Cortex of kidney (tissue), 1 donor: Measurements from ENCODE around the gene MT1M.
A peak's percentile ranks its signal among the peaks of the same experiment; 100 is the strongest.
"Not testable (repeated sequence)": the region's sequence is repeated elsewhere in the genome, so short reads cannot be mapped to it uniquely, and the experiment has no call there.

Experiments used
- DNase-seq: peaks from one replicate; lab custom pipeline; 2025; lab: John Stamatoyannopoulos, UW

The MT1M gene

GRCh38 chr16:56632156-56632847 is at the start of gene MT1M:
Gene MT1M (plus strand): TSS chr16:56632659. CDS start chr16:56632732, 73 bp downstream.
- no peak for DNase-seq

GRCh38 chr16:56582911-56583310 is 49.5 kb upstream of the MT1M start:
- DNase-seq, result not testable (repeated sequence)

DNA sequence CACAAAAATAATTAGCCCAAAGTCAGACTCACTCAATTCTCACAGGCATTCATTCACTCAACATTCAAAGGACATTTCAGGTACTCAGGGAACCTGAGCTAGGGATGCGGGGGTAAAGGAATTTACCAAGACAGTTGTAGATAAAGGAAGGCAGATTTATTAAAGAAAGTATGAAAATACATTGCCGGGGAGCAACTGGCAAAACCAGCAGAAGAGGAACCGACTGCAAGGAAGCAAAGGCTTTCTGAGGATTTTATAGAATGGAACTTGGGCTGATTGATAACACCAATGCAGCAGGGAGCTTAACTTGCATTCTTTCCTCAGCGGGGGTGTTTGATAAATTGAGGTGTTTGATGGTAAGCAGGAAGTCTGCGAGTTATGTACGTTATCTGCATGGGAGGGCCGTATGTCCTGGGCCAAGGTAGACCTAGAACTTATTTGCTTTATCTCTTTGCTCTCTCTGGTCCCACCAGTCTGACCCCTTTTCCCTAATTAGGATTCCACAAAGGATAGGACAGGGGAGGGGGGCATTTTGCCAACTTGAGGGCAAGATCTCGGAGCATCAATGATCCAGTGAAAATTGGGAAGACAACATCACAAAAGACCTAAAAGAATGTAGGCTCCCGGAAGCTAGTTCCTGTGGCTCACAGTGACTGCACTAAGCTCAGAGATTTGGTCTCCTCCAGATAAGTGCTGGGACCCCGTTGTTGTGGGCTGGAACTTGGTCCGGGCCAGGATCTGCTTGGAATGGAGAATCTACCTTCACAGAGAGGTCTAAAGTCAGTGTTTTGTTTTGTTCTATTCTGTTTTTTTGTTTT is 48.9 kb upstream of the MT1M start:
- DNase-seq, result no peak

- no peak for DNase-seq
Observed at GRCh38 chr16:56584276-56584675, 48.2 kb upstream of the MT1M start.

- no peak for DNase-seq
Observed at GRCh38 chr16:56588781-56589140, 43.7 kb upstream of the MT1M start.

GRCh38 chr16:56589141-56590039 is 43.1 kb upstream of the MT1M start, which contains the start of gene MT3:
Gene MT3 (plus strand): TSS chr16:56589528. CDS start chr16:56589591, 63 bp downstream.
- no peak for DNase-seq

- DNase-seq, result no peak
Observed at GRCh38 chr16:56591377-56592060, 40.9 kb upstream of the MT1M start.

DNA sequence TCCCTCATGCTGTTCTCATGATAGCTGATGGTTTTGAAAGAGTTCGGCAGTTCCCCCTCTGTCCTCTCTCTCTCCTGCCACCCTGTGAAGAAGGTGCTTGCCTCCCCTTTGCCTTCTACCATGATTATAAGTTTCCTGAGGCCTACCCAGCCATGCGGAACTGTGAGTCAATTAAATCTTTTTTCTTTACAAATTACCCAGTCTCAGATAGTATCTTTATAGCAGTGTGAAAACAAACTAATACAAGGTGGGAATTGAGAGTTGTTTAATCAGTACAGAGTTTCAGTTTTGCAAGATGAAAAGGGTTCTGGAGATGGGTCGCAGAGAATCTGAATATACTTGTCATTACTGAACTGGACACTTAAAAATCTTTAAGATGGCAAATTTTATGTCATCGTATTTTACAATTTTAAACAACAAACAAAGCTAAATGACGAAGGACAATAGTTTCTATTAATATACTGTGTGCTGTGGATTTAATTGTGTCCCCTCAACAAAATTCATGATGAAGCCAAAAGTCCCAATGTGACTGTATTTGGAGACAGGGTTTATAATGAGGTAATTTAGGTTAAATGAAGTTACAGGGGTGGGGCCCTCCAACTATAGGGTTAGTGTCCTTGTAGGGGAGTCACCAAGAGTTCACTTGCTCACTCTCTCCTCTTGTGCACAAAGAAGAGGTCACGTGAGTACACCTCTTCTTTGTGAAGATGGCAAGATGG is 38.7 kb upstream of the MT1M start:
- no peak for DNase-seq

GRCh38 chr16:56594292-56594619 is 38.2 kb upstream of the MT1M start:
- no peak for DNase-seq

DNA sequence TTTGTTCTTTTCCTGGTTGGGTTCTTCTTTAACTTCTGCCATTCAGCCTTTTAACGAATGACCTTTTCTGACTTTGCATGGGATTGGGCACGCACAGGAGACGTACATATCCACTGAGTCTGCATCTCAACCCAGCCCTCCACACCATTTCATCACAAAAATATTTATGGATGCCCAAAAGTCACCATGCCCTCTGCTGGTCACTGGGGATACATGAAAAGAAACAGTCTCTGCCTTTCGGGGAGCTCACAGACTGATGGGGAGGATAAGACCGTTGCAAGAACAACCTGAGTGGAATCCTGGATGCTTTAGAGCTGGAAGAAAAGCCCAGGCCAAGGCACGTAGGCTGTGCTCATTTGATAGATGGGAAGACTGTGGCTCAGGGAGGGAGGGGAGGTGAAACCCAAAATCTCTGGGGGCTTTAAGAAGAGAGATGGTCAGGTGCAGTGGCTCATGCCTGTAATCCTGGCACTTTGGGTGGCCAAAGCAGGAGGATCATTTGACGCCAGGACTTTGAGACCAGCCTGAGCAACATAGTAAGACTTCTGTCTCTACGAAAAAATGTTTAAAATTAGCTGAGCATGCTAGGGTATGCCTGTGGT is 32.0 kb upstream of the MT1M start:
- no peak for DNase-seq

DNA sequence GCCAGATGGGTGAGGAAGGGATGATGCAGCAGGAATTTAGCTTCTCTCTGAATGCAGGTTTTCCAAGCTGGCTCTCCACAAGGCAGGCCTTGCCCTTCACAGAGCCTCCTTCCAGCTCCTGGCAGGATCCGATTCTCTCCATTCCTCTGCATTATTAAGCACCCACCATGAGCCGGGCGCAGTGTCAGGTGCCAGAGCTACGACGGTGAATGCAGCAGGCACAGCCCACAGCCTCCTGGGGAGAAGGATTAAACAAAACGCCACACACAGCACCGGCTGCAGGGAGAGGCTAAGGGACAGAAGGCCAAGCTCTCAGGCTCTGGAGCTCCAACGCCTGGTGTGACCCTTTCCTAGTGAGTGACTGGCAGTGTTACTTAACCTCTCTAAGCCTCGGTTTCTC is 31.1 kb upstream of the MT1M start:
- no peak for DNase-seq

DNA sequence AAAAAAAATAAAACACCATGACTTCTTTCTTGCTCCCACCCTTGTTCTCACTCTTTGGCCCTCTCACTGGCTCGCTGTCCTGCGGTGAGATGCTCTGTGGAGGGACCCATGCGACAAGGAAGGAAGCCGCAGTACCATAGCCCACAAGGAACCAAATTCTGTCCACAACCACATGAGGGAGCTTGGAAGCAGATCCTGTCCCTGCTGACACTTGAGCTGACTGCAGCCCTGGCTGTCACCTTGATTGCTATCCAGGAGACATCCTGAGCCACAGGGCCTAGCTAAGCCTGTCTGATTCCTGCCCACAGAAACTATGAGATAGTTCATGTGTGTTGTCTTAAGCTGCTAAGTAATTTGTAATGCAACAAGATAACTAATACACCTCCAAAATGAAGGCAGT is 28.9 kb upstream of the MT1M start:
- no peak for DNase-seq

DNA sequence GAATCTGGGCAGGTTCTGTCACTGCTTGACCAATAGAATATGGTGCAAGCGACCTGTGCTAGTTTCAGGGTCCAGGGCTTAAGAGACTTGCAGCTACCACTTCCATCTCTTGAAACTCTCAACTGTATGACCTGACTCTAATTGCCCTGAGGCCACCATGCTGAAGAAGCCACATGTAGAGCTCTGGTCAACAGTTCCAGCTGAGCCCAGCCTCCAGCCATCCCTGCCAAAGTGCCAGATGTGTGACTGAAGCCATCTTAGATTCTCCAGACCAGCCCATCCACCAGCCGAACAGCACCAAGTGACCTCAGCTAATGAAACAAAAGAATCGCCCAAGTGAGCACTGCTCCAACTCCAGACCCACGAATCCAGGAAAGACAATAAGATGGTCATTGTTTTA is 27.5 kb upstream of the MT1M start:
- no peak for DNase-seq

DNA sequence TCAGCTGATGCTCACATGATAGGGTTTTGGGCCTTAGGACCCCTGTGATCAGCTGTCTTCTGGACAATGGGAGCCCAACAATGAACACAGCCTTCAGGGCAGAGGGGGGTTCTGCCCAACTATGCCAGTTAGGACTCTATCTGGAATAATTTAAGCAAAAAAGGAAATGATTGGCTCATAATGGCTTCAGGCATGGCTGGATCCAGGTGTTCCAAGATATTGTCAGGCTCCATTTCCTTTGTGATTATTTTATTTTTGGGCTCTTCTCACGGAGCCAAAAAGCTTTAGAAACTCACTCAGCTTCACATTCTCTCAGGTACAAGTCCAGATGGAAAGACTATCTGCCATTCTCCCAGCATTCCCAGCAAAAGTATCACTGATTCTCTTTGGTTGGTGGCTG is 27.0 kb upstream of the MT1M start:
- DNase-seq, result no peak

DNA sequence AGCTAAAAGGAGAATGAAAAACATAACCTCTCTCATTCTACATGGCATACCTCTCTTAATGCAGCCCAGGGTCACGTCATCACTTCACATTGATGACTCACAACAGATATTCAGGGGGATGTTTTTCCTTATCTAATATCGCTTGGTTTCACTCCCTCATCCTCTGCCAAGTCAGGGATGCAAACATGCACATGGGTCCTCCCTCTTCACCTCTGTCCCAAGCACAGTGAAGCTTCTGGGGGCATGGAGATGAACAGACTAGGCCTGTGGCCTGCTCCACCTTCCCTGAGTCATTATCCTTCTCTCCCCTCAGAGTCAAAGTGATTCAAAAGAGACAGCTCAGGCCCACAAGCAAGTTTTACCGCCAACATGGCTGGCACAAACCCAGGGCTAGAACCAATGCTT is 26.4 kb upstream of the MT1M start:
- no peak for DNase-seq

DNA sequence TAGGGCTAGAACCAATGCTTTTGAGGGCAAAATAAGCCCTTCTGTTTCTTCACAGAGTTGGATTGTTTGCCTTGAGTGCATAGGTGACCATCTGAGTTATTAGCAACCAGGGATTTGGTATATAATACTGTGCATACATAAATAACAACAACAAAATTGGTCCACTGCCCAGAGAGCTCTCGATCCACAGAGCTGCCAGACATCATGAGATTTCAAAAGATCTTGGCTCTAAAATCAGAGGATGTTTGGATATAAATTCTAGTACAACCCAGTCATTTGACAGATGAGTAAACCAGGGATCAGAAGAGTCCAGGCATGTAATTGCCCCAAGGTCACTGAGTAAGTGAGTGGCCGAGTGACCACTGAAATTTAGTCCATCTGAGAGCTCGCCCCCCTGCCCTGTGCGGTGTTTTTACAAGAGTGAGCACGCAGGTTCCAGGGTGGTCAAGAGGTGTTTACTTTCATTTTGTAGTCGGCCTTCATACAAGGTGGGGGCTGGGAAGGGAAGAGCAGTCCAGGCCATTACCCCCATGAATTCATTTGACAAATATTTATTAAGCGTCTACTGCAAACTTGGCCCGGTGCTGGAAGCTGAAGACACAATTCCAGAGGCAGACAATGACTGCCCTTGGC is 25.9 kb upstream of the MT1M start:
- no peak for DNase-seq

DNA sequence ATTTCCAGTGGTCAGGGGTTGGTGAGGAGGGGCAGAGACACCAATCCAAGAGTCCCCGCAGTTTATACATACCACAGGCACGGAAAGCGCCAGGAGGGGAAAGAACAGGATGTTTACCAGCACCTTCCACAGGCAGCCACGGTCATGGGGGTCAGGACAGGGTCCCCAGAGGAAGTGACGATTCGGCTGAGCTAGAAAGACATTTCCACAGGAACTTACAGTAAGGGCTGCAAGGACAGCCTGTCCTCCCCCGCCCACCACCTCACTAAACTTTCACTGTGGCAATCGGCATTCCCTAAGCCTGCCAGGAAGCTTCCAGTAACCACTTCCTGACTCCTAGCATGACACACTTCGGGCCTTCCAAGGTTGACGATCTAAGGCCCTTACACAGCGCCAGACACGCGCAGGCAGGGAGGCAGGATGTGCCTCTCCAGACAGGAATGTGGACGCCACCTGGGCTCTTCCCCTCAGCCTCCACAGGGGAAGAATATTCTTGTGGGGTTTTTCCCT is 25.3 kb upstream of the MT1M start:
- DNase-seq, result no peak

- DNase-seq, result no peak
Observed at GRCh38 chr16:56607675-56608042, 24.8 kb upstream of the MT1M start.

GRCh38 chr16:56608043-56608875 is 24.2 kb upstream of the MT1M start, which contains the start of gene MT2A:
Gene MT2A (plus strand): TSS chr16:56608584. CDS start chr16:56608656, 72 bp downstream.
- DNase-seq, result peak; percentile 88
